ENCODE measurements around the gene CRAMP1.

DNA sequence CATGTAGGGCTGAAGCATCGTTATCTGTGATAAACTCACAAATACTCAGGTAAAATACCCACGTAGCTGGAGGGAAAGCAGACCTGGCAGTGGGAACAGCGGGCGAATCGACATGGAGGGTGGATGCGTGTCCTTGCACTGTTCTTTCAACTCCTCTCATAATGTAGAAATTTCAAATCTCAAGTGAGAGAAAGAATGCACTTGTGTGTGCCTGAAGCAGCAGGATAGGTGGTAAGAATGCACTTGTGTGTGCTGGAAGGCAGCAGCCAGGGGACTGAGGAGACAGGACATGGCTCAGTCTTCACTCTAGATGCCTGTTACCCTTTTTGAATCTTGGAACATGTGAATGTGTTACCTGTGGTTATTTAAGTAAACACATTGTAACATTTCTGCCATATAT, 10.7 kb upstream of the CRAMP1 start:
- no peak for TF ChIP-seq CTCF (IDR thresholded peaks at IDR 0.05; ENCODE audit: extremely low read depth in 1 of 2, insufficient read depth in 1 of 2, low read depth in 1 of 2, low read length in 2 of 2)
- no peak for TF ChIP-seq POLR2AphosphoS5 (IDR thresholded peaks at IDR 0.05; ENCODE audit: insufficient read depth, low read depth, low read length)
- no peak for TF ChIP-seq POLR2A (IDR thresholded peaks at IDR 0.05; ENCODE audit: low read depth, low read length)
- no peak for TF ChIP-seq EZH2 (IDR thresholded peaks at IDR 0.05; ENCODE audit: borderline replicate concordance, low read depth, low read length, severe bottlenecking)
- no peak for TF ChIP-seq FOS (IDR thresholded peaks at IDR 0.05; ENCODE audit: borderline replicate concordance, insufficient read depth, low read length)
